Measurements from ENCODE around the gene ADGRD2. TPM values are rescaled to one million over a fixed set of nuclear protein-coding genes. Genes with fewer than 3 reads are reported as not detected.

Gene ADGRD2
- total RNA-seq, 1 donor from 2014 or later: not detected

DNA sequence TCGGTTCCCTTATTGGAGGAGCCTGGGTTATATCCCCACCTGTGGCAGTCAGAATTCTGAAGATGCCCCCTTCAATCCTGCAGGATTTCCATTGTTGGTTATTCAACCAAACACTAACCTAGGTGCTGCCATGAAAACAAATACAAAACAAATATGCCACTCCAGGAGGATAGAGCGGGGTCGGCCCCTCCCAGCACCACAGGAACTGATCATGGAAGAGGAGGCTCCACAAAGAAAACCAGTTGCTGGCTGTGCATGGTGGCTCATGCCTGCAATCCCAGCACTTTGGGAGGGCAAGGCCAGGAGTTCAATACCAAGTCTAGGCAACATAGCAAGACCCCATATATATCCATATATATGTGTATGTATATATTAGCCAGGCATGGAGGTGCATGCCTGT is 13.2 kb upstream of the ADGRD2 start:
- TF ChIP-seq, protein P1, sequence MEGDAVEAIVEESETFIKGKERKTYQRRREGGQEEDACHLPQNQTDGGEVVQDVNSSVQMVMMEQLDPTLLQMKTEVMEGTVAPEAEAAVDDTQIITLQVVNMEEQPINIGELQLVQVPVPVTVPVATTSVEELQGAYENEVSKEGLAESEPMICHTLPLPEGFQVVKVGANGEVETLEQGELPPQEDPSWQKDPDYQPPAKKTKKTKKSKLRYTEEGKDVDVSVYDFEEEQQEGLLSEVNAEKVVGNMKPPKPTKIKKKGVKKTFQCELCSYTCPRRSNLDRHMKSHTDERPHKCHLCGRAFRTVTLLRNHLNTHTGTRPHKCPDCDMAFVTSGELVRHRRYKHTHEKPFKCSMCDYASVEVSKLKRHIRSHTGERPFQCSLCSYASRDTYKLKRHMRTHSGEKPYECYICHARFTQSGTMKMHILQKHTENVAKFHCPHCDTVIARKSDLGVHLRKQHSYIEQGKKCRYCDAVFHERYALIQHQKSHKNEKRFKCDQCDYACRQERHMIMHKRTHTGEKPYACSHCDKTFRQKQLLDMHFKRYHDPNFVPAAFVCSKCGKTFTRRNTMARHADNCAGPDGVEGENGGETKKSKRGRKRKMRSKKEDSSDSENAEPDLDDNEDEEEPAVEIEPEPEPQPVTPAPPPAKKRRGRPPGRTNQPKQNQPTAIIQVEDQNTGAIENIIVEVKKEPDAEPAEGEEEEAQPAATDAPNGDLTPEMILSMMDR (IDR thresholded peaks at IDR 0.05): no peak
- Mint-ChIP-seq H3K4me1 (ENCODE audit: low read depth) (no peaks in the 10 kb centered on the region), H3K9me3 (ENCODE audit: low read depth) (no peaks in the 10 kb centered on the region), H3K27ac (ENCODE audit: unreplicated experiment) (no peak overlapping the region), H3K27me3 (ENCODE audit: low read depth) (peaks cover 20% of the 10 kb centered on the region), H3K4me3 (ENCODE audit: unreplicated experiment) (no peak overlapping the region), H3K36me3 (ENCODE audit: low read depth) (no peaks in the 10 kb centered on the region)
- peak; percentile 34 for DNase-seq (ENCODE audit: low spot score)

DNA sequence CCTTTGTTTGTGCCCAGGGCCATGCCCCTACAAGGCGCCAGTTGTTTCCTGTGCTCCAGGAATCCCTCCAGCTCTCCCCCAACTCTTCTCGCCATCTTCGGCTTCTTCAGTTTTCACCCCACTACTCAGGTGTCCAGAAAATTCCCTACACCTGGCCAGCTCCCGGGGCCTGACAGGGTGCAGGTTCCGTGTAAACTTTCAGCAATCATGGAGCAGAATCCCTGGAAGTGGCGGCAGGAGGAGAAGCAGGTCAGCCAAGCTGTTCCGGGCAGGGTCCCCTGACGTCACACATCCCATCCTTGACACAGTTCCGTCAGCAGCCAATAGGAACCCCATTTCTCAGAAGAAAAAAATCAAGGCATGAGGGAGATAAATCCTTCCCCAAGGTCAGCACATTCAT is 12.2 kb upstream of the ADGRD2 start:
- DNase-seq (ENCODE audit: low spot score): peak; percentile 43
- H3K27me3 Mint-ChIP-seq (ENCODE audit: low read depth): peaks cover 13% of the 10 kb centered on the region
- no peak overlapping the region for H3K4me3 Mint-ChIP-seq (ENCODE audit: unreplicated experiment)
- no peaks in the 10 kb centered on the region for H3K36me3 Mint-ChIP-seq (ENCODE audit: low read depth)
- H3K4me1 Mint-ChIP-seq (ENCODE audit: low read depth): no peaks in the 10 kb centered on the region
- TF ChIP-seq, protein P1 (IDR thresholded peaks at IDR 0.05): no peak
- H3K27ac Mint-ChIP-seq (ENCODE audit: unreplicated experiment): no peak overlapping the region
- no peaks in the 10 kb centered on the region for H3K9me3 Mint-ChIP-seq (ENCODE audit: low read depth)

DNA sequence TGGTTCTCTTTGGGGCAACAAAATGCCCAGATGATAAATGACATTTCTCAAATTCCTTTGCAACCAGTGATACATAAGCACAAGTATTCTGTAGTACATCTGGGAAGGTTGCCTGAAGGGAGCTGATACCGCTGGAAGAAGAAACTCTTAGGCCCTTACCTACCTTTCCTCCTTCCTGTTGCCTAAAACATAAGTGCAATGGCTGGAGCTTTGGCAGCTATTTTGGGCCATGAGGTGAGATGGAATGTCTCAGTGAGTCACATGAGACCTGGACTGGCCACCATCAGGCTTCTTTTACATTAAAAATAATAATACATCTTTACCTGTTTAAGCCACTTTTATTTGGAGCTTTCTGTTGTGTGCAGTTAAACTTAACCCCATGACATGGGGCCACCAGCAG is 11.2 kb upstream of the ADGRD2 start:
- Mint-ChIP-seq H3K36me3 (ENCODE audit: low read depth) (no peaks in the 10 kb centered on the region), H3K9me3 (ENCODE audit: low read depth) (no peaks in the 10 kb centered on the region), H3K4me3 (ENCODE audit: unreplicated experiment) (no peak overlapping the region), H3K27me3 (ENCODE audit: low read depth) (peaks cover 11% of the 10 kb centered on the region), H3K27ac (ENCODE audit: unreplicated experiment) (no peak overlapping the region), H3K4me1 (ENCODE audit: low read depth) (no peaks in the 10 kb centered on the region)
- TF ChIP-seq, protein P1 (IDR thresholded peaks at IDR 0.05): no peak
- DNase-seq (ENCODE audit: low spot score): no peak

DNA sequence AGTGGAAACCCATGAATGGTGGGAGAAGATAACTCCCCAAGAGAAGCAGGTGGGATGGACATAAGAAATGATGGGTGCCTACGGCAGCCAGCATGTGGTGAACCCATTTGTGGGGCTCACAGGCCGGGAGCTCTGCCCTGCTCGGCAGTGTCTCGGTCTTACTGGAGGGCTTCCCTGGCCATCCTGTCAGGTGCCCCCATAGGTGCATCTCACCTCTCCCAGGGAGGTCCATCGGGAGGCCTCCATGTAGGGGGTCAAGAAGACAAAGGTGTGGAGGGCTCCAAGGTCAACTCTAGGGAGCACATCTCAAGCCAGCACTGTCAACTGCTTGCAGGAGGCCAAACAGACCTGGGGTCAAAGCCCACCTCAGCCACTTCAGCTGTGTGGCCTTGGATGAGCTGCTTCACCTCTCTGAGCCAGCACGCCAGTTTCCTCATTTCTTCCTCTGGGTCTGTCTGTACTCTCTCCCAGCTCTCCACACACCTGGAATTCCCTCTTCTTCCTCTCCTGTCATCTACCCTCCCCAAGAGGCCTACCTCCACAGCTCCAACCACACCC is 10.5 kb upstream of the ADGRD2 start:
- DNase-seq (ENCODE audit: low spot score): peak; percentile 77
- H3K27me3 Mint-ChIP-seq (ENCODE audit: low read depth): peaks cover 7% of the 10 kb centered on the region
- no peaks in the 10 kb centered on the region for H3K36me3 Mint-ChIP-seq (ENCODE audit: low read depth)
- no peaks in the 10 kb centered on the region for H3K9me3 Mint-ChIP-seq (ENCODE audit: low read depth)
- no peak overlapping the region for H3K4me3 Mint-ChIP-seq (ENCODE audit: unreplicated experiment)
- TF ChIP-seq, protein P1 (IDR thresholded peaks at IDR 0.05): no peak
- H3K4me1 Mint-ChIP-seq (ENCODE audit: low read depth): no peaks in the 10 kb centered on the region
- no peak overlapping the region for H3K27ac Mint-ChIP-seq (ENCODE audit: unreplicated experiment)

DNA sequence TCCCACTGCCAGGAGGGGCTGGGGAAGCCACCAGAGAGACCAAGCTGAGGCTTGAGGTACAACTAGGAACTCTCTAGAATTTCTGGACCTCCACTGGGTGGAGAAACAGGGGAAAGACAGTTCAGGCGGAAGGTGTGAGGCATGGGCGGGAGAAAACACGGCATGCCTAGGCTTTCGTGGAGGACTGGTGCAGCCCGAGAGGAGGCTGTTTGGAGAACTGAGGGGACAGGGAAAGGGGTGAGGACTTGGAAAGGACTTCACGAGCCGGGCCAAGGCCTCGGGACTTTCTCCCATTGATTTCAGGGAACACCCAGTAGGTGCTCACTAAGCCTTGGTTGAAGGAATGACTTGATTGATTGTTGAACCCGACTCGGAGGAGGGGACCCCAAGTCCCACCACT is 9.5 kb upstream of the ADGRD2 start:
- H3K4me1 Mint-ChIP-seq (ENCODE audit: low read depth): no peaks in the 10 kb centered on the region
- DNase-seq (ENCODE audit: low spot score): peak; percentile 61

More for the DNA sequence above, 9.5 kb upstream of the ADGRD2 start:
- no peaks in the 10 kb centered on the region for H3K9me3 Mint-ChIP-seq (ENCODE audit: low read depth)
- TF ChIP-seq, protein P1 (IDR thresholded peaks at IDR 0.05): no peak
- peaks cover 7% of the 10 kb centered on the region for H3K27me3 Mint-ChIP-seq (ENCODE audit: low read depth)
- no peak overlapping the region for H3K4me3 Mint-ChIP-seq (ENCODE audit: unreplicated experiment)
- H3K36me3 Mint-ChIP-seq (ENCODE audit: low read depth): no peaks in the 10 kb centered on the region
- no peak overlapping the region for H3K27ac Mint-ChIP-seq (ENCODE audit: unreplicated experiment)
